ACHN (cell line): ENCODE measurements around the gene KCTD1.

Source experiments
- DNase-seq: peaks from one replicate; pipeline ENCODE4 v3.0.0-alpha.2; 2015
- in situ Hi-C: cut with HindIII; loops from 2 replicates; pipeline ENCODE4 v1.10.0; 2017; ENCODE audit warnings: low sequenced_read_pairs, low pct_ligation_motif_present, low pct_unique_long_range_greater_than_20kb

The KCTD1 gene

GRCh38 chr18:26468931-26469340 lies 79.4 kb downstream of the KCTD1 start:
- in situ Hi-C loops = no loop called here
- DNase-seq = peak; percentile 33

DNA sequence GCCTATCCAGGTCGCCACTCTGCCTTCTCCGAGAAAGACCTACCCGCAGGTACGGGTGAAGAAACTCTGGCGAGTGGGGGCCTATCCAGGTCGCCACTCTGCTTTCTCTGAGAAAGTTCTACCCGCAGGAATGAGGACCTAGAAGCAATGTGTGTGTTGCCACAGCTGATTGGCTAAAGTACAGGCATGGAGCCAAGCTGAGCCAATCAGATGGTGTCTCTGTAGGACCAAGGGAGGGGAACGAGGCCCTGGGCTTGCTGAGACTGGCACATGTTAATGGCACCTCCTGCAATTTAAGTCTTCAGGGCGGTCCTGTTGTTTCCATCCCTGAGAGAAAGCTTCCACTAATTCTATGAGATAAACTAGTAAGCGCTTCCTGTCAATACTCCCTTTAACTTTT lies 82.3 kb downstream of the KCTD1 start:
- in situ Hi-C loops = no loop called here
- no peak for DNase-seq

- no peak for DNase-seq
- in situ Hi-C loops = no loop called here
These were observed 82.9 kb downstream of the KCTD1 start for GRCh38 chr18:26465431-26465830.

- in situ Hi-C loops = no loop called here
- no peak for DNase-seq
These were observed 84.0 kb downstream of the KCTD1 start for GRCh38 chr18:26464128-26465011.

DNA sequence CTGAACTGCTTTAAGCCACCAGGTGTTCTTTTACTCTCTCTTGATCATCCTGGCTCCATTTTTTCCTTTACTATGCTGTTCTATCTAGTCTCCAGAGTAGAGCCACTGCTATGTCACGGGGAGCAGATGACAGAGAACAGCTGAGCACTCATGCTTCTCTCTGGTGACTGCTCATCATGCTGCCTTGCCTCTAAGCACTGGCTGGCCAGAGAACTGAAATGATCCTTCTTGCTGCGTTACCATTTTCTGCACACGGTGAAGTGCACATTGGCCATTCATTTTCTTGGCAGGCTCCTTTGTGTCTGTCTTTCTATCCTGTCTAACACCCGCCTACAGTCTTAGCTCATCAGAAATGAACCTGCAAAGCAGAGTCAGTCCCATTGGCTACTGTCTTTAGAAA lies 86.0 kb downstream of the KCTD1 start:
- DNase-seq = no peak

DNA sequence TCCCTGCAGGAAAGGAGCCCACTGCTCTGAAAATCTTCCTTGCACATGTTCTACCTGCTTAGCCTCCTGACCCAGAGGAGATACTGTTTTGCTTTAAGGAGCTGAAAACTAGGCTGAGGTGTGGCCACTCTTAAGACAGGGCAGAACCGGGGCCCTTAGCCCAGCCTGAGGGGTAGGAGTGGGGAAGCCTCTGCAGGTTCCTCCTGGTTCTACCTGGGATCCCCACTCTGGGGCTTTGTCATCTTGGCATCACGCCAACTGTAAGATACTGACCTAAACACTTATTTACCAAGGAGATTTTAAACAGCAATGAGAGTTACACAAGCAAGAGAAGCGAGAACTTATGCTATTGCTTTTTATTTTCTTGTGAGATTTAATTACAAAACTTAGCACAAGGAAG lies 86.9 kb downstream of the KCTD1 start:
- in situ Hi-C loops = no loop called here
- no peak for DNase-seq

More for the DNA sequence above, 86.0 kb downstream of the KCTD1 start:
- in situ Hi-C loops = no loop called here

DNA sequence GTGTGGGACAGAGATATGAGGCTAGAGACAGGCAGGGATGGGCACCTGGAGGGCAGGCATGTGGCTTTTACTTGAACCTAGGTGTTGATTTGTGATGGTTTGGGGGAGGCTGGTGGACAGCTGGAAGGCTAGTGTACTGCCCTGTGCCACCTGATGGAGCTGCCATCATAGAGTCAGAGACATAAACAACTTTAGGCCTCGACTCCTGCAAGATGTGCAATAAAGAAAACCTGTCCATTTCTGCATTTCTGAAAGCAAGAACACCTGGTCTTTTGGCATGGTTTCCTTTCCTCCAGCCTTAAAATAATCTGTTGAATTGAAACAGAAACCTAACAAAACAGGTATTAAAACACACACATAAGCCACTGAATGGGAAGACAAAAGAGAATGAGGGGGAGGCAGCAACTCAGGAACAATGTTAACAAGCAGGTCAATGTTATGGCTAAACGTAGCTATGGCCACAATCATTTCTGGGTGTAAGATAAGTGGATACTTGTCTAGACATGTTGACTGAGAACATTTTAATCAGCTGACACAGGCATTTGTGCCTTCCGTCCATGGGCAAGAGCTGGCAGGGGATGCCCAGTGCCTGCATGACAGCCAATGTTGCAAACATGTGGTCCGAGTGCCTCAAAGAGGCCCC lies 87.8 kb downstream of the KCTD1 start:
- in situ Hi-C loops = no loop called here

DNA sequence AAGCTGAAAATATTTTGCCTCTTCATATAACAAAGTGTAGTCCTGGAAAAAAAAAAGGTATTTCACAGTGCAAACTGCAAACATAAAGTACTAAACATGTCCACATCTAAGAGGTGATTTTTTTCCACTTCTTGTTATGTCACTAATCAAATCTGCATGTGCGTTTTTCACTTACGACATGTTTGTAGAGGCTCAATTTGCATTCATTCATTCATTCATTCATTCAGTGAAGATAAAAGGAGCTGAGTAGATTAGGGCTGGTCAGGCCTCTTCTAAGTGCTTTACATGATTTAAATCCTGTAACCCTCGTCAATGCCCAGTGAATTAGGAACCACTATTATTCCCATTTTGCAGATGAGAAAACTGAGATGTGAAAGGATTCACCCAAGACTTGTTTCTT lies 88.5 kb downstream of the KCTD1 start:
- in situ Hi-C loops = no loop called here
- DNase-seq = no peak

More for the DNA sequence above, 87.8 kb downstream of the KCTD1 start:
- DNase-seq = no peak

DNA sequence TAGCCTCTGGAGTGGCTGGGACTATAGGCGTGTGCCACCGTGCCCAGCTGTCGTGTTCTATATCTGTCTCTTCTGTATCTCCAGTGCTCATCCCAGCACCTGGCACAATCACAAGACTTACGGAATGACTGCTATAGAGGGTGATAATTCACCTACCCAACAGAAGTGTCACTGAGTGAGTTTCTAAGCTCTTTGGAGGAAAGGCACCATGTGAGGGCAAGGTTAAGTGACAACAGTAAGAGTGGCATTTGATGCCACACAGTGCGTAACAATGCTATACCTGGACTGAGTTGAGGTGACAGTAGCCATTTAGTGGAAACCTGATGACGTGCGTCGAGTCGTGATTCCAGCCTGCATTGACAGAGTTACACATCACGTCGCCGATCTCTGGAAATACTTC lies 89.0 kb downstream of the KCTD1 start:
- DNase-seq = no peak
- in situ Hi-C loops = no loop called here

DNA sequence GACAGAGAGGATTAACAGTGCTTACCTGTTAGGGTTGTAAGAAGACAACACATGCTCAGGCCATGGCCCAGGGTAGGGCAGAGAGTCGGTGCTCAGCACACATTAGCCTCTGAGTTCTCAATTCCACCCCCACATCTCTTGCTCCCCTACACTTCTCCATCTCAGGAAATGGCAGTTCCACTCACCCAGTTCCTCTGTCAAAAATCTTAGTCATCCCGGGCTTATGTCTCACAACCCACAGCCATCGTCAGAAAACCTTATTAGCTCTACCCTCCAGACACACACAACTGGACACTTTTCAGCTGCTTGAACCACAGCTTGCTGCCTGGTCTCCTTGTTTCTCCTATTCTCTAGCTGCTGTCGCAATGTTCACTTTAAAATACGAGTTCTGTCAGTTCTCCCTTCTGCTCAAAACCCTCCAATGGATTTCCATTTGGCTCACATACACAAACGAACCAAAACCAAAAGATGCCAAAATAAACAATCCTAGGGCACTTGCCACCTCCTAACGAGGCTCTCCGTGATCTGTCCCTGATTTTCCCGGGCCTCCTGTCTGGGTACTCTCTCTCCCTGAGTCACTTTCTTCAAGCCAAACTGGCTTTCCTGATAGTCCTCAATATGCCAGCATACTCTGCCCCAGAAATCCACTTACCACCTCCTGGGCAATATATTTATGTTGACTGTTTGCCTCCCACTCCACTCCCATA lies 89.7 kb downstream of the KCTD1 start:
- DNase-seq = no peak
- in situ Hi-C loops = no loop called here

- in situ Hi-C loops = no loop called here
- no peak for DNase-seq
These were observed 90.6 kb downstream of the KCTD1 start for GRCh38 chr18:26457611-26458353.

GRCh38 chr18:26457195-26457594 lies 91.2 kb downstream of the KCTD1 start:
- no peak for DNase-seq
- in situ Hi-C loops = no loop called here

GRCh38 chr18:26456070-26456491 lies 92.3 kb downstream of the KCTD1 start:
- no peak for DNase-seq
- in situ Hi-C loops = no loop called here

DNA sequence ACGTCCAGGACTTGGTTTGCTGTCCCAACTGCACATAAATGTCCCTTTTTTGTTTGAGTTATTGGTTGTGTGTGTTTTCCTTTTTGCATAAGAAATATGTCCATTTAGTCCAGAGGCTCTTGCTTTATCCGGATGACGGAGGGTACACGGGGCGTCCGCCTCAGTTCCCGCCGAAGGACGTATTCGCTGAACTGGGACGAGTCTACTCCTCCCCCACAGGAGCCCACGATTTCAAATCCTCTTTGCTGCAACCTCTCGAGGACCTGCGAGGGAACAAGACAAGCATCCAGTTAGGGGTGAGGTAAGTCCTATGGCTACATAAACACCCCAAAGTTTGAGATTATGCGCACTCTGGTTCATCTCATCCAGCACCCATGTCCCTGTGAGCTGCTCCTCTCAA lies 92.7 kb downstream of the KCTD1 start:
- no peak for DNase-seq
- in situ Hi-C loops = no loop called here

DNA sequence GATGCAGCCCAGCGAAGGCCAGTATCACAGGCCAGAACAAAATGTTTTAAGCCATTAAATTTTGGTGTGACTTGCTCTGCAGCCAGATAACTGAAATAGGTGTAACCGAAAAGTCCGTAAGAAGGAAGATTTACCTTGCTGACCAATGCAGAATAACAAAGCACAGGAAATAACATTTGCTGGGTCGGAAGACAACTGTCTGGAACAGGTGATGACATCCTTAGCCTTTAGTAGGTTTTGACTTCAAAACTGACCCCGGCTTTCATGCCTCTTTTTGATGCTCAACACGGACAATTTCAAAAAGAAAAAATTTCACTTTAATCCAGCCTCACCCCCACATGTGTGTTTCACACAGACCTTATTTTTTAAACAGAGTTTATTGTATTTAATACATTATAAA lies 93.7 kb downstream of the KCTD1 start:
- DNase-seq = no peak
- in situ Hi-C loops = no loop called here

DNA sequence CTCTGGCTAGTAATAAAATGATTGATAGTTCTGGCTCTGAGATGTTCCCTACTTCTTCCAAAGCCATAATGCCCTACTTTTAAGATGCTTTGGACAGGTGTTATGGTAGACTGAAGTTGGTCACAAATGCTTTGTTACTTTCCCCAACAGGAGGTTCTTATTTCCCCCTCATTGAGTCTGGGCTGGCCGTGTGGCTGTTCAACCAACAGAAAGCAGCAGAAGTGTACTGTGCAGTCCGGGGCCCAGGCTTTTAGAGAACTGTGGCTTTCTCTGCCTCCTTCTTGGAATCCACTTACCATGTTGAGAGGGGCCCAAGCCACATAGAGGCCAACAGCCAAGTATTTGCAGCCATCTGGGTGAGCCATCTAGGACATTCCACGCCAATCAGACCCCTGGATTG lies 94.2 kb downstream of the KCTD1 start:
- DNase-seq = no peak
- in situ Hi-C loops = no loop called here

DNA sequence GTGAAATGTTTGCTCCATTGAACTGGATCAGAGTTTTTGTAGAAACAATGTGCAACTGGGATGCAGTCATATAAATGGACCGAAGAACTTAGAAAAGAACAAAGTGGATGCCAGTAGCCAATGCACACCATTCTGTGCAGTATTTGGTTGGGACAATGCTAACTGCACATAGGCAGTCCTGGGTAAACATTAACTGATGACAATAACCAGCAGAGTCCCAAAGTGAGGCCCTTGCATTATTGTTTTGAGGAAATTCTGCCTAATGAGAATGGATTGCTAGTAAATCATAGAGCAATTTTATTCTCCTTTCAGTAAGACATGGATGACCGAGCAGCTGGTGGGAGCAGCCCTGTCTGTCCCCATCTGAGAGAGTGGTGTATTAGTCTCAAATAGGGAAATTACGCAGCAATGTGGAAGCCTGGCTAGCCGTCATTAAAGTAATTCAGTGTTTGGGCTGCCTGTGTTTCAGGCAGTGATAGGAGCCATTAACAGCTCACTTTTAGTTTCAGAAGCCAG lies 94.9 kb downstream of the KCTD1 start:
- DNase-seq = peak; percentile 63
- in situ Hi-C loops = no loop called here

- no peak for DNase-seq
- in situ Hi-C loops = no loop called here
These were observed 97.2 kb downstream of the KCTD1 start for GRCh38 chr18:26450989-26451682.
